PC-9 (cell line): Measurements from ENCODE around the gene KCNH8.

Experiments
- EZH2 ChIP-seq: fragments of 200-600 bp; sonication (generic); IDR thresholded peaks from 2 replicates; pipeline ENCODE4 v1.8.0; 2017; ENCODE audit warnings: antibody characterized with exemption, low read depth
- TF ChIP-seq, protein P1 (sequence below): fragments of 200-600 bp; sonication (generic); conservative IDR thresholded peaks from 2 replicates; pipeline ENCODE4 v1.6.1; 2017; ENCODE audit warnings: mixed run types, antibody characterized with exemption, mild to moderate bottlenecking, moderate library complexity

GRCh38 chr3:19547665-19548464 lies 399.6 kb downstream of the KCNH8 start:
- TF ChIP-seq EZH2, result no peak
- TF ChIP-seq, protein P1, sequence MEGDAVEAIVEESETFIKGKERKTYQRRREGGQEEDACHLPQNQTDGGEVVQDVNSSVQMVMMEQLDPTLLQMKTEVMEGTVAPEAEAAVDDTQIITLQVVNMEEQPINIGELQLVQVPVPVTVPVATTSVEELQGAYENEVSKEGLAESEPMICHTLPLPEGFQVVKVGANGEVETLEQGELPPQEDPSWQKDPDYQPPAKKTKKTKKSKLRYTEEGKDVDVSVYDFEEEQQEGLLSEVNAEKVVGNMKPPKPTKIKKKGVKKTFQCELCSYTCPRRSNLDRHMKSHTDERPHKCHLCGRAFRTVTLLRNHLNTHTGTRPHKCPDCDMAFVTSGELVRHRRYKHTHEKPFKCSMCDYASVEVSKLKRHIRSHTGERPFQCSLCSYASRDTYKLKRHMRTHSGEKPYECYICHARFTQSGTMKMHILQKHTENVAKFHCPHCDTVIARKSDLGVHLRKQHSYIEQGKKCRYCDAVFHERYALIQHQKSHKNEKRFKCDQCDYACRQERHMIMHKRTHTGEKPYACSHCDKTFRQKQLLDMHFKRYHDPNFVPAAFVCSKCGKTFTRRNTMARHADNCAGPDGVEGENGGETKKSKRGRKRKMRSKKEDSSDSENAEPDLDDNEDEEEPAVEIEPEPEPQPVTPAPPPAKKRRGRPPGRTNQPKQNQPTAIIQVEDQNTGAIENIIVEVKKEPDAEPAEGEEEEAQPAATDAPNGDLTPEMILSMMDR, result no peak
